HCT116 (cell line): ENCODE data around the gene EPHA10.

ENCODE experiments used
- EZH2 ChIP-seq: fragments of 200-600 bp; sonication (generic); IDR thresholded peaks from 2 replicates; pipeline ENCODE4 v1.6.1; 2017; ENCODE audit warnings: antibody characterized with exemption, mixed run types
- POLR2A ChIP-seq: IDR thresholded peaks from 2 replicates; pipeline ENCODE4 v1.7.0; 2011; ENCODE audit warnings: borderline replicate concordance; ENCODE audit not compliant: insufficient read depth, insufficient read length; ENCODE audit errors: extremely low read depth
- TF ChIP-seq, protein P1 (sequence below), 3 experiments: fragments of 200-600 bp in 1 of 3; sonication (generic) in 1 of 3; IDR thresholded peaks in 2 of 3; conservative IDR thresholded peaks in 1 of 3; 2 replicates each; pipeline ENCODE4 v1.5.1; 2012 to 2017; ENCODE audit warnings: low read depth in 2 of 3, low read length in 2 of 3, antibody characterized with exemption in 1 of 3, borderline replicate concordance in 1 of 3, control low read depth in 1 of 3, mild to moderate bottlenecking in 1 of 3, mixed read lengths in 1 of 3, mixed run types in 1 of 3, moderate library complexity in 1 of 3; ENCODE audit not compliant: insufficient read depth in 1 of 3

GRCh38 chr1:37705399-37705798, 59.5 kb downstream of the EPHA10 start:
- TF ChIP-seq, protein P1, sequence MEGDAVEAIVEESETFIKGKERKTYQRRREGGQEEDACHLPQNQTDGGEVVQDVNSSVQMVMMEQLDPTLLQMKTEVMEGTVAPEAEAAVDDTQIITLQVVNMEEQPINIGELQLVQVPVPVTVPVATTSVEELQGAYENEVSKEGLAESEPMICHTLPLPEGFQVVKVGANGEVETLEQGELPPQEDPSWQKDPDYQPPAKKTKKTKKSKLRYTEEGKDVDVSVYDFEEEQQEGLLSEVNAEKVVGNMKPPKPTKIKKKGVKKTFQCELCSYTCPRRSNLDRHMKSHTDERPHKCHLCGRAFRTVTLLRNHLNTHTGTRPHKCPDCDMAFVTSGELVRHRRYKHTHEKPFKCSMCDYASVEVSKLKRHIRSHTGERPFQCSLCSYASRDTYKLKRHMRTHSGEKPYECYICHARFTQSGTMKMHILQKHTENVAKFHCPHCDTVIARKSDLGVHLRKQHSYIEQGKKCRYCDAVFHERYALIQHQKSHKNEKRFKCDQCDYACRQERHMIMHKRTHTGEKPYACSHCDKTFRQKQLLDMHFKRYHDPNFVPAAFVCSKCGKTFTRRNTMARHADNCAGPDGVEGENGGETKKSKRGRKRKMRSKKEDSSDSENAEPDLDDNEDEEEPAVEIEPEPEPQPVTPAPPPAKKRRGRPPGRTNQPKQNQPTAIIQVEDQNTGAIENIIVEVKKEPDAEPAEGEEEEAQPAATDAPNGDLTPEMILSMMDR (IDR thresholded peaks at IDR 0.05 in 2 of 3, conservative IDR thresholded peaks at IDR 0.05 in 1 of 3; ENCODE audit: borderline replicate concordance in 1 of 3, insufficient read depth in 1 of 3, low read depth in 2 of 3, low read length in 2 of 3): no peak
- no peak for TF ChIP-seq EZH2
- no peak for TF ChIP-seq POLR2A
